ENCODE data around the gene ADK. TPM values are rescaled to one million over a fixed set of nuclear protein-coding genes. Genes with fewer than 3 reads are reported as not detected.
"Not testable (repeated sequence)": the region's sequence is repeated elsewhere in the genome, so short reads cannot be mapped to it uniquely, and the experiment has no call there.

ADK gene
- total and polyA plus RNA-seq, 2 donors from 2014 or later: 33.0 to 38.3 TPM

DNA sequence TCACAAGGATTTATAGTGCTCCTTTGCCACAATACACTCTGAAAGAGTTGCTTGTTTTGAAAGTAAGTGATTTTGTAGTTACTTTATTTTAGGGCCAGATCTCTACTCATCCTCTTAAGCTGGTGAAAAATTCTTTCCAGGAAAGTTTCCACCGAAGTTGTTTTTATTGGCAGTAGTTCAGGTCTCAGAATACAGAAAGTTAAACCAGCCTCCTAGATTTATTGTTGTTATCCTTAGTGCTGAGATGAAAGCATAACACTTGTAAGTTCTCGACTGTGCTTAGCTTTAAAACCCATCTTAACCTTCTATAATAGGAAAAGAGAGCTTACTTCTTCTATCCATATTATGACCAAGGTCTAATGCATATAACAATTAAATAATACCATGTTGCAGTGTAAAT, 5.9 kb upstream of the ADK start:
- no peak overlapping the region for H3K27ac ChIP-seq (ENCODE audit: low read depth in 2 of 2, low read length in 2 of 2)
- FAIRE-seq: no peak

DNA sequence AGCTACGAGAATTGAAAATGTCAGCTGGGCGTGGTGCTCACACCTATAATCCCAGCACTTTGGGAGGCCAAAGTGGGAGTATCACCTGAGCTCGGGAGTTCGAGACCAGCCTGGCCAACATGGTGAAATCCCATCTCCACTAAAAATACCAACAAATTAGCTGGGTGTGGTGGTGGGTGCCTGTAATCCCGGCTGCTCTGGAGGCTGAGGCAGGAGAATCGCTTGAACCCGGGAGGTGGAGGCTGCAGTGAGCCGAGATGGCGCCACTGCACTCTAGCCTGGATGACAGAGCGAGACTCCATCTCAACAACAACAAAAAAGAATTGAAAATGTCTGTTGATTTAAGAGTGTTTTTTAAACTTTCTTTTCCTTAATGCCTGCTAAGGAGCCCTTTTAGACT, 4.0 kb upstream of the ADK start:
- H3K4me1 ChIP-seq (ENCODE audit: control insufficient read depth in 2 of 3, insufficient read depth in 2 of 3, low read depth in 1 of 3, low read length in 3 of 3): peaks cover 0 to 13% (median 6%) of the 10 kb centered on the region in 3 donors
- DNase-seq; H3K27me3 ChIP-seq (ENCODE audit: control insufficient read depth, insufficient read depth, low read length); intact Hi-C loops (cut with DNase I); H3K4me3 ChIP-seq (ENCODE audit: low read length in 3 of 3); H3K9ac ChIP-seq (ENCODE audit: low read length in 3 of 3); H3K27ac ChIP-seq (ENCODE audit: low read depth in 2 of 2, low read length in 2 of 2); H3K9me3 ChIP-seq (ENCODE audit: control insufficient read depth in 2 of 3, insufficient read depth in 1 of 3, low read length in 3 of 3); H3K36me3 ChIP-seq (ENCODE audit: control insufficient read depth in 2 of 3, insufficient read depth in 3 of 3, low read length in 3 of 3); FAIRE-seq: not testable (repeated sequence)

More for the DNA sequence above, 5.9 kb upstream of the ADK start:
- H3K27me3 ChIP-seq (ENCODE audit: control insufficient read depth, insufficient read depth, low read length): no peaks in the 10 kb centered on the region
- intact Hi-C loops (cut with DNase I): no loop called here
- no peak overlapping the region for H3K4me3 ChIP-seq (ENCODE audit: low read length in 3 of 3)
- H3K4me1 ChIP-seq (ENCODE audit: control insufficient read depth in 2 of 3, insufficient read depth in 2 of 3, low read depth in 1 of 3, low read length in 3 of 3): peaks cover 0 to 7% (median 4%) of the 10 kb centered on the region in 3 donors
- peak in 2 of 5 donors; percentile 86 to 88 for DNase-seq
- no peak overlapping the region for H3K9ac ChIP-seq (ENCODE audit: low read length in 3 of 3)
- H3K9me3 ChIP-seq (ENCODE audit: control insufficient read depth in 2 of 3, insufficient read depth in 1 of 3, low read length in 3 of 3): no peaks in the 10 kb centered on the region
- TF ChIP-seq, protein P1, sequence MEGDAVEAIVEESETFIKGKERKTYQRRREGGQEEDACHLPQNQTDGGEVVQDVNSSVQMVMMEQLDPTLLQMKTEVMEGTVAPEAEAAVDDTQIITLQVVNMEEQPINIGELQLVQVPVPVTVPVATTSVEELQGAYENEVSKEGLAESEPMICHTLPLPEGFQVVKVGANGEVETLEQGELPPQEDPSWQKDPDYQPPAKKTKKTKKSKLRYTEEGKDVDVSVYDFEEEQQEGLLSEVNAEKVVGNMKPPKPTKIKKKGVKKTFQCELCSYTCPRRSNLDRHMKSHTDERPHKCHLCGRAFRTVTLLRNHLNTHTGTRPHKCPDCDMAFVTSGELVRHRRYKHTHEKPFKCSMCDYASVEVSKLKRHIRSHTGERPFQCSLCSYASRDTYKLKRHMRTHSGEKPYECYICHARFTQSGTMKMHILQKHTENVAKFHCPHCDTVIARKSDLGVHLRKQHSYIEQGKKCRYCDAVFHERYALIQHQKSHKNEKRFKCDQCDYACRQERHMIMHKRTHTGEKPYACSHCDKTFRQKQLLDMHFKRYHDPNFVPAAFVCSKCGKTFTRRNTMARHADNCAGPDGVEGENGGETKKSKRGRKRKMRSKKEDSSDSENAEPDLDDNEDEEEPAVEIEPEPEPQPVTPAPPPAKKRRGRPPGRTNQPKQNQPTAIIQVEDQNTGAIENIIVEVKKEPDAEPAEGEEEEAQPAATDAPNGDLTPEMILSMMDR (IDR thresholded peaks at IDR 0.05; ENCODE audit: borderline replicate concordance, extremely low read depth, insufficient read depth): no peak
- no peaks in the 10 kb centered on the region for H3K36me3 ChIP-seq (ENCODE audit: control insufficient read depth in 2 of 3, insufficient read depth in 3 of 3, low read length in 3 of 3)

DNA sequence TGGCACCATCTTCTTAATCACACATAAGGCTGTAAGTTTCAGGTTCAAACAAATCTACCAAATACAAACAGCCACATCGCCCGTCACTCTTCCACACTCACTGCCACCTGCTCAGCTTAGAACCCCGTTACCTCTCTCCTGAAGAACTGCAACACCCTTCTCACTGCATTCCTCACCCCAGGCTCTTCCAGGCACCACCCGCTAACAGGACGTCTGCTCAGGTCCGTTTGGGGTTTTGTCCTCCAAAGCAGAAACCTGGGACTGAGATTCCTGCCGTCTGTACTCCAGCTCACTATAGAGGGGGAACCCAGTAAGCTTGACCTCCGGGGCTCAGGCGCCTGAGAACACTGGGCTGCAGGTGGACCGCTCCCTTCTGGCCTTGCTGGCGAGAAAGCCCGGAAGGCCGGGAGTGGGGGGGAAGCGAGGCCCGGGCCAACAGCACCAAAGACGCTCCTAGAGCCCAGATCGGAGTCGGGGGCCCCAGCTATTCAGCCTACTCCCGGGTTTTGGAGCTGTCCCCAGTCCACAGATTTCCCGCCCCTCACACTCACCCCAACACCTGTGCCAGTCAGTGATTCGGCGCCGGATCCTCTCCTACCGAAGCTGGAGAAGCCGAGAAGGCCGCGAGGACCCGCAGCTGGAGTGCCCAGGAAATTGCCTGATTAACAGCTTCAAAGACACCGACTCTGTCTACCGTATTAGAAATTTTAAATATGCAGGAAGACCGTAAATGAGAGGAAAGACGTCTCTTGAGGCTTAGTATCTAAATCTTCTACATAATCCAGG, 624 bp upstream of the ADK start, which contains the start of gene AP3M1:
AP3M1 (minus strand) TSS at position 625 of the 786 bp plus-strand sequence. CDS start 12,449 bp downstream, outside the sequence.
- no peaks in the 10 kb centered on the region for H3K27me3 ChIP-seq (ENCODE audit: control insufficient read depth, insufficient read depth, low read length)
- H3K4me1 ChIP-seq (ENCODE audit: control insufficient read depth in 2 of 3, insufficient read depth in 2 of 3, low read depth in 1 of 3, low read length in 3 of 3): peaks cover 0 to 14% (median 11%) of the 10 kb centered on the region in 3 donors
- DNase-seq (peak in 2 of 5 donors; percentile 93 to 94), FAIRE-seq (no peak)
- H3K9ac ChIP-seq (ENCODE audit: low read length in 3 of 3): peak within 1 kb of the TSS; percentile 74 to 95 (median 94)
- TF ChIP-seq, protein P1 (IDR thresholded peaks at IDR 0.05; ENCODE audit: borderline replicate concordance, extremely low read depth, insufficient read depth): no peak
- H3K4me3 ChIP-seq (ENCODE audit: low read length in 3 of 3): peak within 1 kb of the TSS; percentile 82 to 98 (median 84)
- peak within 1 kb of the TSS; percentile 85 to 90 for H3K27ac ChIP-seq (ENCODE audit: low read depth in 2 of 2, low read length in 2 of 2)
- intact Hi-C loops (cut with DNase I): no loop called here
- H3K9me3 ChIP-seq (ENCODE audit: control insufficient read depth in 2 of 3, insufficient read depth in 1 of 3, low read length in 3 of 3): no peaks in the 10 kb centered on the region
- no peaks in the 10 kb centered on the region for H3K36me3 ChIP-seq (ENCODE audit: control insufficient read depth in 2 of 3, insufficient read depth in 3 of 3, low read length in 3 of 3)
